ENCODE data around the gene MNT.

The MNT gene

GRCh38 chr17:2354311-2354710 is 46.5 kb downstream of the MNT start:
- TF ChIP-seq, protein P1, sequence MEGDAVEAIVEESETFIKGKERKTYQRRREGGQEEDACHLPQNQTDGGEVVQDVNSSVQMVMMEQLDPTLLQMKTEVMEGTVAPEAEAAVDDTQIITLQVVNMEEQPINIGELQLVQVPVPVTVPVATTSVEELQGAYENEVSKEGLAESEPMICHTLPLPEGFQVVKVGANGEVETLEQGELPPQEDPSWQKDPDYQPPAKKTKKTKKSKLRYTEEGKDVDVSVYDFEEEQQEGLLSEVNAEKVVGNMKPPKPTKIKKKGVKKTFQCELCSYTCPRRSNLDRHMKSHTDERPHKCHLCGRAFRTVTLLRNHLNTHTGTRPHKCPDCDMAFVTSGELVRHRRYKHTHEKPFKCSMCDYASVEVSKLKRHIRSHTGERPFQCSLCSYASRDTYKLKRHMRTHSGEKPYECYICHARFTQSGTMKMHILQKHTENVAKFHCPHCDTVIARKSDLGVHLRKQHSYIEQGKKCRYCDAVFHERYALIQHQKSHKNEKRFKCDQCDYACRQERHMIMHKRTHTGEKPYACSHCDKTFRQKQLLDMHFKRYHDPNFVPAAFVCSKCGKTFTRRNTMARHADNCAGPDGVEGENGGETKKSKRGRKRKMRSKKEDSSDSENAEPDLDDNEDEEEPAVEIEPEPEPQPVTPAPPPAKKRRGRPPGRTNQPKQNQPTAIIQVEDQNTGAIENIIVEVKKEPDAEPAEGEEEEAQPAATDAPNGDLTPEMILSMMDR (IDR thresholded peaks at IDR 0.05; ENCODE audit: insufficient read depth, low read depth, low read length, missing control alignments), result no peak
- DNase-seq (ENCODE audit: low read depth), result no peak
- no peak overlapping the region for H3K4me3 ChIP-seq (ENCODE audit: low read depth, low read length)

DNA sequence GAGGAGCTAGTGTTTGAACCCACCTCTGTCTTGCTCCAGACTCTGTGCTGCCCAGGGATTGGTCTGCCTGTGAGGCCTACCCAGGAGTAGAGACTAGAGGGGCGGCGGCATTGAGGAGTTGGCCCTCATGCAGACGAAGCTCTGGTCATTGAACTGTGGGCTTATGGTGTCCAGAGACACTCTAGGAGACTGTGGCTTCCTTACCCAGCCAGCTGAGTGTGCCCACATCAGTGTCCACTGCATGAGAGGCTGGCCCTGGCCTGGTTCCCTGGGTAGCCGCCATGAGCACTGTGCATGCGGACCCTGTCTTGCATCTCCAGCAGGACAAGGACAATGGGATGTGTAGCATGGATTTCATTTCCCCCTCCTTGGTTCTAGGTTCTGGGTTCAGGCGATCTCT is 49.6 kb downstream of the MNT start:
- no peak for DNase-seq (ENCODE audit: low read depth)
- TF ChIP-seq, protein P1 (IDR thresholded peaks at IDR 0.05; ENCODE audit: insufficient read depth, low read depth, low read length, missing control alignments), result no peak
- H3K4me3 ChIP-seq (ENCODE audit: low read depth, low read length), result no peak overlapping the region

DNA sequence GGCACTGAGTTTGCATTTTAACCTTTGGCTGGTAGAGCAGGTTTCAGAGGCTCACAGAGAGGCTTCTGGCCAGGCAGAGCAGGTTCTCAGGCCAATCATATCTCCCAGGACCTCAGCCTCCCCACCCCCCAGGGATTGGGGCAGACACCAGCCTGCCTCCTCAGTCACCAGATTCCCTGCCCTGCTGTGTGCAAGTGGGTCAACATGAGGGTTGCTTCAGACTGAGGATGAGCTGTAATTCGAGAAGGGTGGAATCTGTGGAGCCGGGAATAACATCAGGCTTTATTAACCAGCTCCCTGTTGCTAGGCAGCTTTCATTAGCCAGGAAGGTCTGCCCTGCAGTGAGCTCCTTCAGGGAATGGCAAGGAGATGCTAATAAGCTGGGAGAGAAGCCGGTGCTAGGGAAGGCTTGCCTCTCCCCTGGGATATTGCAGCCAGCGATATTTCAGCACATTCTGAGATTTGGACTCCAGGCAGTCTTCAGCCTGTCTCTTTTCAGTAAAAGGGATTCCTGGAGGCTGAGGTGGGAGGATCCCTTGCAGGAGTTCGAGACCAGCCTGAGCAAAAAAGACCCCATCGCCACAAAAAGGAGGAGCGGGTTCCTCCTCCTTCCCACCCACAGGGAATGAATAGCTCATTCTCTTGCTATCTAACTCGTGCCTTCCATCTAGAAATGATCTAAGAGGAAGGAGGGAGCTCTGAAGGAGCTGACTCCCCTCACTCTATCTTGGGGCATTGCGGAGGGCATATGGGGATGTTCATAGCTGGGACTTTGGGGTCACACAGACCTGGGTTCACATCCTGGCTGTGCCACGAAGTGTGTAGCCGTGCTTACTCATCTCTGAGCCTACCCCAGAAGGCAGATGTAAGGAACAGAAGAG is 52.8 kb downstream of the MNT start:
- TF ChIP-seq, protein P1 (IDR thresholded peaks at IDR 0.05; ENCODE audit: insufficient read depth, low read depth, low read length, missing control alignments), result no peak
- no peak for DNase-seq (ENCODE audit: low read depth)
- H3K4me3 ChIP-seq (ENCODE audit: low read depth, low read length), result no peak overlapping the region

- TF ChIP-seq, protein P1 (IDR thresholded peaks at IDR 0.05; ENCODE audit: insufficient read depth, low read depth, low read length, missing control alignments), result no peak
- DNase-seq (ENCODE audit: low read depth), result no peak
- no peak overlapping the region for H3K4me3 ChIP-seq (ENCODE audit: low read depth, low read length)
Observed at GRCh38 chr17:2346475-2346874, 54.4 kb downstream of the MNT start.

DNA sequence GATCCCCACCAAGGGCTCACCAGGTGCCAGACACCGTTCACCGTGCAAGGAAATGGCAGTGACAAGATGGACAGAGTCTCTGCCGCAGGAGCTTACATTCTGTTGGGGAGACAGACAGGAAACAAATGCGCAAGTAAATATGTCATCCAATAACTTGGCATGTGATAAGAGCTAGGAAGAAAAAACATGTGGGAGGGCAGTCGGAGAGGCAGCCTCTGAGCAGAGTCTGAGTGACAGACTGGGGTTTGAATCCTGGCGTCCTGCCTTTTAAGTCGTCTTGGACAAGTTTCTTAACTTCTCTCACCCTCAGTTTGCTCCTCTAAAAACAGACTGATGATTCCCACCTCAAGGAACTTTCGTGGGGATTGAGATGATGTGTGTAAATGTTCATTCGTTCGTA is 56.3 kb downstream of the MNT start:
- no peak for DNase-seq (ENCODE audit: low read depth)
- TF ChIP-seq, protein P1 (IDR thresholded peaks at IDR 0.05; ENCODE audit: insufficient read depth, low read depth, low read length, missing control alignments), result no peak
- H3K4me3 ChIP-seq (ENCODE audit: low read depth, low read length), result no peak overlapping the region

DNA sequence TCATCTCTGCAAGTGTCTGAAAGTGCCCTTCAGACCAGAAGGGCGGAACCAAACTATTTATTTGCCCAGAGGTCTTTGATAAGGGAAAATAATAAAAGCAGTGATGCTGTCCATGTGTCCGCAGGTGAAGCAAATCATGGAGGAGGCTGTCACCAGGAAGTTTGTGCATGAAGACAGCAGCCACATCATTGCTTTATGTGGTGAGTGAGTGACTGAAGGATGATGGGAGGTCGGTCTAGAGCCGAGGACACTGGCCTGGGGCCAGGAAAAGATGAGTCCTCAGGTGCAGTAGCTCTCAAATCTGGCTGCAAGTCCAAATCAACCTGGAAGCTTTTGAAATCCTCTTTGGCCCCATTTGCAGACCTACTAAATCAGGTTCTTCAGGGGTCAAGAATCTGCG is 57.4 kb downstream of the MNT start:
- DNase-seq (ENCODE audit: low read depth), result no peak
- no peak overlapping the region for H3K4me3 ChIP-seq (ENCODE audit: low read depth, low read length)
- TF ChIP-seq, protein P1 (IDR thresholded peaks at IDR 0.05; ENCODE audit: insufficient read depth, low read depth, low read length, missing control alignments), result no peak

DNA sequence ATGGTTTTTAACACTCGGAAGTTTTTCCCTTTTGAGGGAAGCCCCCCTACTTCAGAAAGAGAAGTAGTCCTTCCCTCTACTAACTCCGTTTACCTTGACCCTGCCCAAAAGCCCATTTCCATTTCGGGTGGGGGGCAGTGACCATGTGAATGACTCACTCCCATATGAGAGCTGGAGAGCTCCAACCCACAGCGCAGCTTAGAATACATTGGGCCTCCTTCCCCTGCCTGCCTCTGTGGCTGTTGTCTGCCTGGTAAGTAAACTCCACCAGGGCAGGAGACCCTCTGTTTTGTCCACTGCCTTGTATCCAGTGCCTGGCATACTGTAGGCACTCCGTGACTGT is 62.6 kb downstream of the MNT start:
- DNase-seq (ENCODE audit: low read depth), result no peak
- peak overlapping the region; percentile 89 for H3K4me3 ChIP-seq (ENCODE audit: low read depth, low read length)
- TF ChIP-seq, protein P1 (IDR thresholded peaks at IDR 0.05; ENCODE audit: insufficient read depth, low read depth, low read length, missing control alignments), result no peak

All from GM12865 (cell line).